Heart left ventricle (tissue), 13 donors: Measurements from ENCODE around the gene MAPT.

Experiments
- POLR2A ChIP-seq, 2 donors: fragments of 450-650 bp; IDR thresholded peaks; one replicate each; pipeline ENCODE4 v1.6.1; 2017; ENCODE audit warnings: antibody characterized with exemption in 2 of 2, mild to moderate bottlenecking in 2 of 2, moderate library complexity in 2 of 2
- TF ChIP-seq, protein P1 (sequence below), 12 donors: fragments of 200-600 bp; sonication (generic) in 4 of 12; IDR thresholded peaks; one replicate each; pipeline versions ENCODE4 v1.5.0 to v1.8.0; 2018 to 2022; ENCODE audit warnings: antibody characterized with exemption in 12 of 12, mild to moderate bottlenecking in 5 of 12
- donor health status: ischemic (EF 13 %, LVEDD 7.1; RV severe dilation, severe dysfunction).
- donor health status: DM: no; HTN: yes; CAD: no.
- donor health status: DM: no; HTN: no; CAD: no.
- donor health status: ischemic (EF 25% LVEDD 6.9; RV normal size, moderate dysfunction).
- donor health status: ischemic (EF 25% LVEDD 5.7; RV mildly dilated, moderate dysfunction).
- donor health status: ischemic (EF 35%, LVEDD 5.7; RV mildly dilated, moderate dysfunction).
- donor health status: nonischemic (EF 11% LVEDD 7.7; RV severe dilation, severe dysfunction).
- donor health status: DM: yes; HTN: yes; CAD: no.
- donor health status: PGD.
- donor health status: ischemic (EF 29% LVEDD 5.4; RV normal size, mild dysfunction).
- donor health status: nonischemic (EF 23%, LVEDD 6.1; RV moderate dilation, normal function).

- TF ChIP-seq, protein P1, sequence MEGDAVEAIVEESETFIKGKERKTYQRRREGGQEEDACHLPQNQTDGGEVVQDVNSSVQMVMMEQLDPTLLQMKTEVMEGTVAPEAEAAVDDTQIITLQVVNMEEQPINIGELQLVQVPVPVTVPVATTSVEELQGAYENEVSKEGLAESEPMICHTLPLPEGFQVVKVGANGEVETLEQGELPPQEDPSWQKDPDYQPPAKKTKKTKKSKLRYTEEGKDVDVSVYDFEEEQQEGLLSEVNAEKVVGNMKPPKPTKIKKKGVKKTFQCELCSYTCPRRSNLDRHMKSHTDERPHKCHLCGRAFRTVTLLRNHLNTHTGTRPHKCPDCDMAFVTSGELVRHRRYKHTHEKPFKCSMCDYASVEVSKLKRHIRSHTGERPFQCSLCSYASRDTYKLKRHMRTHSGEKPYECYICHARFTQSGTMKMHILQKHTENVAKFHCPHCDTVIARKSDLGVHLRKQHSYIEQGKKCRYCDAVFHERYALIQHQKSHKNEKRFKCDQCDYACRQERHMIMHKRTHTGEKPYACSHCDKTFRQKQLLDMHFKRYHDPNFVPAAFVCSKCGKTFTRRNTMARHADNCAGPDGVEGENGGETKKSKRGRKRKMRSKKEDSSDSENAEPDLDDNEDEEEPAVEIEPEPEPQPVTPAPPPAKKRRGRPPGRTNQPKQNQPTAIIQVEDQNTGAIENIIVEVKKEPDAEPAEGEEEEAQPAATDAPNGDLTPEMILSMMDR (IDR thresholded peaks at IDR 0.05) = no peak
- TF ChIP-seq POLR2A (IDR thresholded peaks at IDR 0.05) = no peak
Measured at GRCh38 chr17:46074540-46074939, 180.2 kb downstream of the MAPT start.
